Measurements from ENCODE around the gene C11orf71. TPM values are rescaled to one million over a fixed set of nuclear protein-coding genes. Genes with fewer than 3 reads are reported as not detected.

C11orf71 gene
- total RNA-seq, 3 donors from 2014 or later, result 7.9 to 13.2 (median 10.2) TPM

DNA sequence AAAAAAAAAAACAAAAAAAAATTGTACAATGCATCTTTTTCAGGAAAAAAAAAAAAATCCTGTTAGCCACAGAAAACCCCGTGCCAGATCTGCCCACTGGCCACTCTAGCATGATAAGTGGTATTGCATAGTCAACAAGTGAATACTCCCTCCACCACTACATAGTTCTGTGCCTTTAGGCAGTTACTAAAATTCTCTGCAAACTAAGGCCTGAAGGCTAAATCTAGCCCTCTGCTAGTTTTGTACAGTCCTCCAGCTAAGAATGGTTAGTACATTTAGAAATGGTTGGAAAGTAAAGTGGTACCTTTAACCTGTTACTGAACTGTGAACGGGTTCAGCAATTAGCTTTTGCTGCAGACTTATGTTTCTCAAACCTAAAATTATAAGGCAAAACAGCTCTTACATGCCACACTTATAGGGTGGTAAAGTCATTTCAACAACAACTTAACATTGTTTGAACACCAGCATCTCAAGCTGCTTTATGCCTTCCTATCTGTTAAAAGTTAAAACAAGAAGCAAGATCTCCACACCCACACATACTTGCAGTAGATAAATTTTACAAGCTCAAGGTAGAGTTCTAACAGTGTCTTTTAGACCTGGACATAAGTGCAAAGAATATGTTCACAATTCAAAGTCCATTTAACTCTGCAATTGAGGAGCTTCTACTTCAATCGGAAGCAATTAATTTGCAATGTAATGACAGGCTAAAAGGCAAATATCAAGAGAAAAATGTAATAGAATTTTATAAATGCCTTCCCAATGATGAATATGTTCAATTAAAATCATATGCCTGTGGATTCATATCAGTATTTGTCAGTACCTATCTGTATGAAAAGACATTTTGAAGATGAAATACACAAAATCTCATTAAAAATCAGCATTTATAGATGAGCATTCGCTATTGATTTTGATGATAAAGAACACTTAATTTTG lies 7.3 kb downstream of the C11orf71 start:
- DNase-seq (ENCODE audit: low spot score in 2 of 2), result no peak
- H3K27me3 ChIP-seq, result no peaks in the 10 kb centered on the region
- TF ChIP-seq POLR2A (IDR thresholded peaks at IDR 0.05), result no peak
- no peaks in the 10 kb centered on the region for H3K36me3 ChIP-seq
- H3K4me1 ChIP-seq, result no peaks in the 10 kb centered on the region
- no peak overlapping the region for H3K4me3 ChIP-seq
- no peak overlapping the region for H3K27ac ChIP-seq
- H3K9me3 ChIP-seq, result no peaks in the 10 kb centered on the region
- intact Hi-C loops (cut with DNase I; ENCODE audit: low total_unique reads), result no loop called here

DNA sequence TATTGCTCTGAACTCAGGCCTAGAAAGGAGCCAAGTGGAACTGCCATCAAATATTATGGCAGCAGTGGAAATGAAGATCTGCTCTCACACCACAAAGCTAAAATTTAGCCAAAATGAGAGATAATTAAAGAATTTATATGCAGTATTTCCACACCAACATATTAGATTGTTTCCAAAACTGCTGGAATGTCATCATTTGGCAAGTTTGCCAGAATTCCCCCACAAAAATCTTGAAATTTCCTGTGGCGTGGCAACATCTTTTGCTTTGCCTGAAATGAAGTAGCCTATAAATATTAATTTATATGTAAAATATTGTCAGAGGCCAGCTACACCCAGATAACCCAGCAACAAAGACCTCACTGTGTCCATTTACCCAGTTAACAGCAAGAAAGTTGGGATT lies 13.8 kb downstream of the C11orf71 start:
- intact Hi-C loops (cut with DNase I; ENCODE audit: low total_unique reads), result no loop called here
- DNase-seq (ENCODE audit: low spot score in 2 of 2), result no peak
- TF ChIP-seq POLR2A (IDR thresholded peaks at IDR 0.05) (no peak), POLR2AphosphoS5 (IDR thresholded peaks at IDR 0.05) (no peak)
- TF ChIP-seq, protein P1, sequence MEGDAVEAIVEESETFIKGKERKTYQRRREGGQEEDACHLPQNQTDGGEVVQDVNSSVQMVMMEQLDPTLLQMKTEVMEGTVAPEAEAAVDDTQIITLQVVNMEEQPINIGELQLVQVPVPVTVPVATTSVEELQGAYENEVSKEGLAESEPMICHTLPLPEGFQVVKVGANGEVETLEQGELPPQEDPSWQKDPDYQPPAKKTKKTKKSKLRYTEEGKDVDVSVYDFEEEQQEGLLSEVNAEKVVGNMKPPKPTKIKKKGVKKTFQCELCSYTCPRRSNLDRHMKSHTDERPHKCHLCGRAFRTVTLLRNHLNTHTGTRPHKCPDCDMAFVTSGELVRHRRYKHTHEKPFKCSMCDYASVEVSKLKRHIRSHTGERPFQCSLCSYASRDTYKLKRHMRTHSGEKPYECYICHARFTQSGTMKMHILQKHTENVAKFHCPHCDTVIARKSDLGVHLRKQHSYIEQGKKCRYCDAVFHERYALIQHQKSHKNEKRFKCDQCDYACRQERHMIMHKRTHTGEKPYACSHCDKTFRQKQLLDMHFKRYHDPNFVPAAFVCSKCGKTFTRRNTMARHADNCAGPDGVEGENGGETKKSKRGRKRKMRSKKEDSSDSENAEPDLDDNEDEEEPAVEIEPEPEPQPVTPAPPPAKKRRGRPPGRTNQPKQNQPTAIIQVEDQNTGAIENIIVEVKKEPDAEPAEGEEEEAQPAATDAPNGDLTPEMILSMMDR (IDR thresholded peaks at IDR 0.05), result no peak

DNA sequence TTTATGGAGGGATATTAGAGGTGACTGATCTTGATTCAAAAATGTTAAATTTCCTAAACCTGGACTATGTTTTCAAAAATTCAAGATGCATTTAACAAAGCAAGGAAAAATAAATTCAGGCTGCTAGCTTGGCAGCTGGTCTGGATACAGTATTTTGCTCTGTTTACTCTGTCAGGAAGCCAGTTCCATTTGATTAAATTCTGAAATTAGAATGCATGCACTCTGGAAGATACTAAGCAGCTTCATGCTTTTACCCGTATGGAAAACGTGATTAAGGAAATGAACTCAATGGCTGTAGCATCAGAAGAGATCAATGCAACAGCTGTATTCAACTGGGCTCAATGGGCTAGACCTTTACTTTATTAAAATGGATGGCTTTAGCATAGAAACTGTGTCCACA lies 14.2 kb downstream of the C11orf71 start:
- no peak overlapping the region for H3K27ac ChIP-seq
- H3K27me3 ChIP-seq, result no peaks in the 10 kb centered on the region
- no peaks in the 10 kb centered on the region for H3K4me1 ChIP-seq
- no peak for TF ChIP-seq POLR2A (IDR thresholded peaks at IDR 0.05)
- TF ChIP-seq POLR2AphosphoS5 (IDR thresholded peaks at IDR 0.05), result no peak
- TF ChIP-seq, protein P1 (IDR thresholded peaks at IDR 0.05), result no peak
- H3K36me3 ChIP-seq, result no peaks in the 10 kb centered on the region
- DNase-seq (ENCODE audit: low spot score in 2 of 2), result no peak
- no peak overlapping the region for H3K4me3 ChIP-seq
- no peaks in the 10 kb centered on the region for H3K9me3 ChIP-seq
- intact Hi-C loops (cut with DNase I; ENCODE audit: low total_unique reads), result no loop called here

More for the DNA sequence above, 13.8 kb downstream of the C11orf71 start:
- no peak overlapping the region for H3K4me3 ChIP-seq
- H3K36me3 ChIP-seq, result no peaks in the 10 kb centered on the region
- H3K27ac ChIP-seq, result no peak overlapping the region
- H3K4me1 ChIP-seq, result no peaks in the 10 kb centered on the region
- H3K9me3 ChIP-seq, result no peaks in the 10 kb centered on the region
- H3K27me3 ChIP-seq, result no peaks in the 10 kb centered on the region

DNA sequence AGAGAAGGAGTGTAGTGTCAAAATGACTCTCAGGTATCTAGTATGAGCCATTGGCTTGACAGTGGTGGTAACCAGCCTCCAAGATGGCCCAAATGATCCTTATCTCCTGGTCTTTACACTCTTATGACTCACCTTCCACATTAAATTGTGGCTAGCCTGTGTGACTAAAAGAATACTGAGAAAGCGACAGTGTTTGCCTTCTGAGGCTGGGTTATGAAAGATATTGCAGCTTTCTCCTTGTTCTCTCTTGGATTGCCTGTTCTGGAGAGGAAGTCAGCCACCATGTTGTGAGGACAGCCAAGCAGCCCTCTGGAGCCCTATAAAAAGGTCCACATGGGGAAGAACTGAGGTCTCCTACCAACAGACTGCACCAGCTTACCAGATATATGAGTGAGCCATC lies 15.8 kb downstream of the C11orf71 start:
- intact Hi-C loops (cut with DNase I; ENCODE audit: low total_unique reads), result no loop called here

DNA sequence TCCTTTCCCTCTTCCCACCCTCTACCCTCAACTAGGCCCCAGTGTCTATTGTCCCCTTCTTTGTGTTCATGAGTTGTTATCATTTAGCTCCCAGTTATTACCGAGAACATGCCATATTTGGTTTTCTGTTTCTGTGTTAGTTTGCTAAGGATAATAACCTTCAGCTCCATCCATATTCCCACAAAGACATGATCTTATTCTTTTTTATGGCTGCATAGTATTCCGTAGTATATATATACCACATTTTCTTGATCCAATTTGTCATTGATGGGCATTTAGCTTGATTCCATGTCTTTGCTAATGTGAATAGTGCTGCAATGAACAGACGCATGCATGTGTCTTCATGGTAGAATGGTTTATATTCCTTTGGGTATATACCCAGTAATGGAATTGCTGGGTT lies 17.8 kb downstream of the C11orf71 start:
- Histone ChIP-seq H3K27me3 (no peaks in the 10 kb centered on the region), H3K27ac (no peak overlapping the region), H3K4me1 (no peaks in the 10 kb centered on the region), H3K9me3 (no peaks in the 10 kb centered on the region), H3K4me3 (no peak overlapping the region), H3K36me3 (no peaks in the 10 kb centered on the region)
- intact Hi-C loops (cut with DNase I; ENCODE audit: low total_unique reads), result no loop called here
- TF ChIP-seq POLR2AphosphoS5 (IDR thresholded peaks at IDR 0.05) (no peak), POLR2A (IDR thresholded peaks at IDR 0.05) (no peak)
- TF ChIP-seq, protein P1 (IDR thresholded peaks at IDR 0.05), result no peak
- no peak for DNase-seq (ENCODE audit: low spot score in 2 of 2)

More for the DNA sequence above, 15.8 kb downstream of the C11orf71 start:
- Histone ChIP-seq H3K27me3 (no peaks in the 10 kb centered on the region), H3K36me3 (no peaks in the 10 kb centered on the region), H3K9me3 (no peaks in the 10 kb centered on the region), H3K4me3 (no peak overlapping the region), H3K27ac (no peak overlapping the region), H3K4me1 (no peaks in the 10 kb centered on the region)
- TF ChIP-seq, protein P1 (IDR thresholded peaks at IDR 0.05), result no peak
- TF ChIP-seq POLR2AphosphoS5 (IDR thresholded peaks at IDR 0.05), result no peak
- TF ChIP-seq POLR2A (IDR thresholded peaks at IDR 0.05), result no peak
- DNase-seq (ENCODE audit: low spot score in 2 of 2), result no peak
